Measurements from ENCODE around the gene ERMP1.
"Not testable (repeated sequence)": the region's sequence is repeated elsewhere in the genome, so short reads cannot be mapped to it uniquely, and the experiment has no call there.

The ERMP1 gene

DNA sequence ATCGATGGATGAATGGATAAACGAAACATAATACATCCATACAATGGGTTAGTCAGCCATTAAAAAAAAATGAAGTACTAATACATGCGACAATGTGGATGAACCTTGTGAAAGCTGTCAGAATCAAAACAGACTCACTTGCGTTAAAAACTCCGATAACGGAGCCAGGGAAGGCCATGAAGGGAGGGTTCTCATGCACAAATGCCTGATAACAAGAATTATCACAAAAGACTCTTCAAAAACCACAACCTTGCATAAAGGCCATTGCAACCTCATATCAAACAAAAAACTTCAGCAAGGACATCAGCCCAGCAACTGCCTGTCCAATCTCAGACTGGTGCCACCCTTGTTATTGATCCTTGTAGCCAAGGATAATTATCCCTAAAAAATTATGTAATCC lies 13.7 kb downstream of the ERMP1 start:
- DNase-seq = no peak

DNA sequence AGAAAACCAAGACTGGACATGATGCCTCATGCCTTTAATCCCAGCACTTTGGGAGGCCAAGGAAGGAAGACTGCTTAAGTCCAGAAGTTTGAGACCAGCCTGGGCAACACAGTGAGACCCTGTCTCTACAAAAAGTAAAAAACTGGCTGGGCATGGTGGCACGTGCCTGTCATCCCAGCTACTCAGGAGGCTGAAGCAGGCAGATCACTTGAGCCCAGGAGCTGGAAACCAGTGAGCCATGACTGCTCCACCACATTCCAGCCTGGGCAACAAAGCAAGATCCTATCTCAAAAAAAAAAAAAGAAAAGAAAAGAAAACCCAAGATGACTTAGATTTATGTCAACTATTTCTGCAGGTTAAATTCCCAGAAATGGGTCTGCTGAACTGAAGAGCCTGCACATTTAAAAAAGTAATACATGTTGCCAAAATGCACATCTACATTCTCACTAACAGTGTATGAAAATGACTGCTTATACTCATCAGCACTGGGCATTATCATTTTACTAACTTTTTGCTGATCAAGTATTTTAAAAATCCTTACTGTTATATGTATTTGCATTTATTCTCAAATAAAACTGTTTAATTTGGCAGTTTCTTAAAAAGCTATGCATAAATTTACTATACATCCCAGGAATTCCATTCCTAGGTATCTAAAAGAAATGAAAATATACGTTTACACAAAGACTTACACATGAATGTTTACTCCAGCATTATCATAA lies 14.3 kb downstream of the ERMP1 start:
- DNase-seq = no peak

- DNase-seq = no peak
Measured at GRCh38 chr9:5817862-5818261, 15.1 kb downstream of the ERMP1 start.

GRCh38 chr9:5815461-5815860 lies 17.5 kb downstream of the ERMP1 start:
- no peak for DNase-seq

DNA sequence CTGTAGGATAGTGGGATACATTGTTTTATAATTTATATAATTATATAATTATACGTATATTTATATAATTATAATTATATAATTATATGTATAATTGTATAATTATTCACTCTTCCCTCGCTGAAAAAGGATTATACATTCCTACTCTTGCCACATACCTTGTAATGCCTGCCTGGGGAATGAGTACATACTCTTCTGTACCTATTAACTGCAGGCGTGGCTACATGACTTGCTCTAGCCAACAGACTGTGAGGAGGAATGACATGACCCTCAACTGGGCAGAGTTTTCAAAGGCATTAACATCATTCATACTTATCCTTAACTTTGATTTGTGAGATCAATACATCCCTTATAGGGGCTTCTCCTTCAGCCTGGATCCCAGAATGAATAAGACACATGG lies 19.1 kb downstream of the ERMP1 start:
- no peak for DNase-seq

DNA sequence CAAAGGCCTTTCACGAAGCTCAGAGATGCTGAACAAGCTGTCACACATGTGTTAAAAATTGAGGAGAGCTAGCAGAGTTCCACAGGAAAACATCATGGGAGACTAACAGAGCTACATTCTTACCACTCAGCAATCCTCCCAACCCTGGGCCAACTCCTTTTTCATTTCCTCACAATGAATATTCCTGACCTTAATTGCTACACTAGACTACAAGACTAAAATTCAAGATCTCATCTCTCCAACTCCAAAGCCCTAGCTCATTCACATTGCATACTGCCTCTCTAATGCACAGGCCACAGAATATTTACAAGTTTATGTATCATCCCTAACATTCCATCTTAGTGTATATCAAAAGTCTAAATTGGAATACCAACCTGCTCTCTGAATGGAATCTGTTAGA lies 21.2 kb downstream of the ERMP1 start:
- no peak for DNase-seq

GRCh38 chr9:5805478-5805877 lies 27.4 kb downstream of the ERMP1 start:
- no peak for DNase-seq

DNA sequence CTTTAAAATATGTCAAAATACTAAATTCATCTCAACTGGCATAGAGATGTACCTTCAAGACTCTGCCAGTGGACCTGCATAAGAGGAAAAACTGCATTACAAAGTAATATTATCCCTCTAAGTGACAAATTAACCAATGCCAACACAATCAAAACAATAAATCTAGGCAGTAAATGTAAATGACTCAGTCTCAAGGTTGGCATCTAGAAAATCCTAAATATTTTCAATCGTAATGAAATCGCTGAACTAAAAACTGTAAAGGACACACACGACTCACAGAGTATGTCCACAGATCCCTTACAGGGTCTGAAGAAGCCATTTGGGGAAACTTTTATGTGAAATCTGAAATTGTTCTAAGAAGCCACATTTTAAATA lies 31.2 kb downstream of the ERMP1 start:
- no peak for DNase-seq

DNA sequence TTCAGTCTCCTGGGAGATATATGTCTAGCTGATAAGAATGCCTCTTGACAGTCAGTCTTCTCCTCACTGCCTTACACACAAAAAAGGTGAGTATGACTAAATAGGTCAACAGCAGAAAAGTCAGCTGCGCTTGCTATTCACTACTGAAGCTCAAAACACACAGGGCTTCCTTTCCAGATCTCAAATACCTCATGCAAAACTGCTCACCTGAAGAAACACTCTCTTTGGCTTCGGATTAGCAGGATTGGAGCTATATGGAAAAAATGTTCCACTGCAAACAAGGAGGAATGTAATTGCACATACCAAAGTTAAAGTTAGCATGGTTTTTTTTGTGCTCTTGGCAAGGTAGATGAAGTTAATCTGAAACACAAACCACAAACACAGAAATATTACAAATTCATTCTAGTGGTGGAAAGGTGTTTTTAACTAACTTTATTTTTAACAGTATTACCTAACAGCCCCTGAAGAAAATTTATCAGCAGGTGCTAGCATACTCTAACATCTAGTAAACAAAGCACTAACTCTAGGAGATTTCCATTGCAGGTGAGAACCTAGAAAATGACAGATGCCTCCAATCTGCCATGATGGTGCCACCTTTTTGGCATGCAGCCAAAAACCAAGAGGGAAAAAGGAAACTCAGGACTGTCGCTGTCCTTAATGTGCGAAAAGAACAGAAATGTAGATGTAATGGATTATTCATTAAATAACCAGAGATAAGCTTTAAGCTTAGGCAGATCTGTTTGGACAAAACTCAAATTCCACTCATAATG lies 31.8 kb downstream of the ERMP1 start:
- DNase-seq = no peak

DNA sequence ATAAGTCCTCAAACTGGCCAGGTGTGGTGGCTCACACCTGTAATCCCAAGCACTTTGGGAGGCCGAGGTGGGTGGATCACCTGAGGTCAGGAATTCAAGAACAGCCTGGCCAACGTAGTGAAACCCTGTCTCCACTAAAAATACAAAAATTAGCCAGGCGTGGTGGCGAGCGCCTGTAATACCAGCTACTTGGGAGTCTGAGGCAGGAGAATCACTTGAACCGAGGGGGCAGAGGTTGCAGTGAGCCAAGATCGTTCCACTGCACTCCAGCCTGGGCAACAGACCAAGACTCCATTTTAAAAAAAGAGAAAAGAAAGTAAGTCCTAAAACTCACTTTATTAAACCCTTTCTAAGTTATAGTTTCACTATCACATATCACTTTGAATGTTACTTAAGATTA lies 32.5 kb downstream of the ERMP1 start:
- DNase-seq = not testable (repeated sequence)

GRCh38 chr9:5799314-5799713 lies 33.6 kb downstream of the ERMP1 start:
- DNase-seq = no peak

DNA sequence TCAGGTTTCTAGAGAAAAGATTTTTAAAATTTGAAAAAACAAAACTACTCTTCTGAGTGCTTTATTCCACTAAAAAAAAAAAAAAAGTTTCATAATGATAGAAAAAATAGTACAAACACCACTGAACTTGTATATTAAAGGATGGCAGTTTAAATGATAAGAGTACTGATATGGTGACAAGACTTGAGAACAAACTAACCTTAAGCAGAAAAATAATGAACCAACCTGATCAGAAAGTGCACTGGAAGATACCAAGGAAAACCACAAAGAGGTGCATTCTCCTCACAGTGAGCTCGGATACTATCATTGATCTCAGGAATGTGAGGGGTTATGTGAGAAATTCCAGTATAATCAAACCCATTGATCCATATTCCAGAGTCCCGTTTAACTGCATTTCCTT lies 34.3 kb downstream of the ERMP1 start:
- DNase-seq = no peak

- no peak for DNase-seq
Measured at GRCh38 chr9:5796298-5796697, 36.6 kb downstream of the ERMP1 start.

- DNase-seq = no peak
Measured at GRCh38 chr9:5793812-5794211, 39.1 kb downstream of the ERMP1 start.

GRCh38 chr9:5791870-5792269 lies 41.0 kb downstream of the ERMP1 start:
- no peak for DNase-seq

DNA sequence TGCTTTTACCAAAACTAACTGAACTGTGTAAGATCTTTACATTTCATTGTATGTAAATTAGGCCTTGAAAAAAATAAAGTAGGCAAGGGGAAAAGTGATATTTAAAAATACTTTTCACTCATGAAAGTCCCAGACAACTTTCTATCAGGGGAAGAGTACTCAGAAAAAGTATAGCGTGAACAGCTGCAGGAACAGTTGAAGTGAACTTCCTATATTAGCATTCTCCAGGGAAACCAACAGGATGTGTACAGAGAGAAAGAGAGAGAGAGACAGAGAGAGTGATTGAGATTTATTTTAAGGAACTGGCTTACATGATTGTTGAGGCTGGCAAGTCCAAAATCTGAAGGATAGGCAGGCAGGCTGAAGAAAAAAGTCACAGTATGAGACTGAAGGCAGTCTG lies 42.0 kb downstream of the ERMP1 start:
- DNase-seq = no peak

GRCh38 chr9:5789489-5789888 lies 43.4 kb downstream of the ERMP1 start:
- no peak for DNase-seq

DNA sequence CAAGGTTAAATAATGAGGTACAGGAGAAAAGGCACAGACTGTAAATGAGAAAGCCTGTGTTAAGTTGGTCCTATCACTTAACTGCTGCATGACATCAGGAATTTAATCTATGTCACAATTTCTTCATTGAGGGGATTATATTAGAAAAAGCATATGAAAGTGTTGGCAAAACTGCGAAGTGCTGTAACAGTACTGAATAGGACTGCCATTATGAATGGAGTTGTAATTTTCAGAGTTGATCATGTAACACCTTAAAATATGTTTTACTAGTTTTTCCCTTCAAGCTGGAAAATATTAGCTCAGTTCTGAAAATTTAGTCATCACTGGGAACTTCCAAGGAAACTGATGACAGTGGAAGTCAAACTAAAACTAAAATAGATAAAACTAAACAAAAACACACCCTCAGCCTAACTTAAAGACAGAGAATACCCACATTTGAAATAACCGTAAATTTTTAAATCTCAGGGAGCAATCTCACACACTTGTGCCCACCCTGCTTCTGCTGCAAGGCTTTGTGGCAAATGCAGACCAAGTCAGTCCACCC lies 45.1 kb downstream of the ERMP1 start:
- DNase-seq = no peak

GRCh38 chr9:5787220-5787619 lies 45.7 kb downstream of the ERMP1 start:
- no peak for DNase-seq

GRCh38 chr9:5786370-5787127 lies 46.4 kb downstream of the ERMP1 start:
- no peak for DNase-seq

DNA sequence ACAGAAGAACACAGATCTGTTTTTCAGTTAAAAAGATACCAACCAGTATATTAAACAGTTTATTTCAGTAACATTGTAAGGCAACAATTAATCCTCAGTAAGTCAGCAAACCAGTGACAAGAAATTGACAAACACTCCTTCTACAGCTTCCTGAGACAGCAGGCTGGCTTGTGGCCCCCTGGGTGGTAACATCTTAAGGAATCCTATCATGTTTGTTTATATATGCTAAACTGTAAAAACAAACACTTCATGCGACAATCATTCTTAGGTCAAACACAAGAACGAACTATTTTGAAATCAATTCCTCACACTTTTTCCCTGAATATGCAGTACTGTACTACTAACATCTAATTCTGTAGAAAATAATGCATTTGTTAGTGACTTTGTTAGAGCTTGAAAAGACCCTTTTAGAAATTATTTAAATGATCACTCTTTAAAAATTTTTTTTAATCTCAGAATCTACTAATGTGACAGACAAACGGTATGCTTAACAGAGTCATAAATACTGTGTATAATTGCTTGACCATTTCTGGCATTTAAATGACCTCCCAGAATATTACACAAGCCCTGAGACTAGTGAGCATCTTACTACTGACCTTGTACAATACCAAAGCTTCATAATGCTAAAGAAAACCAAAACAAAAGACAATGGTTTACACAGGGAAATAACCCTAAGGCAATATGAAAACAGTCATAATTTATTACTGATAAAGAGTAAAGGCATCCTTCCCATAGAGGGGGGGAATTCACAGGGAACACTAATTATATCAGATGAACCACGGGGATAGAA lies 48.2 kb downstream of the ERMP1 start:
- DNase-seq = no peak

DNA sequence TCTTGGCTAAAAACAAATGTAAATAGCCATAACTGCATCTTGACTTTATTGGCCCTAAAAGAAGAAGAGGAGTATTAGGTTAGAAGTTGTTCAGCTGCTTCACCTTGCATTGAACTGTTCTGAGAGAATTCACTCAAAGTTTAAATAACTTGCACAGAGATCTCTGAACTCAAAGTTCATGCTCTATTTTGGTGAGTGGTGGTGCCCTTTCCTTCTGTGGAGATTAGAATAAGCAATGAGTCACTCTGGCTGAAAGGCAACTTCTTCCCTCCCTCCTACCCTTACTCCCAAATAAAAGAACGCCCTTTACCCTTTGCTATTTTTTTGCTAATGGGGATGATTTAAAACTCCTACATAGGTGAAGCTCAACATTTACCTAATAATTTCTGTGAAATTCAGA lies 48.9 kb downstream of the ERMP1 start:
- DNase-seq = no peak

DNA sequence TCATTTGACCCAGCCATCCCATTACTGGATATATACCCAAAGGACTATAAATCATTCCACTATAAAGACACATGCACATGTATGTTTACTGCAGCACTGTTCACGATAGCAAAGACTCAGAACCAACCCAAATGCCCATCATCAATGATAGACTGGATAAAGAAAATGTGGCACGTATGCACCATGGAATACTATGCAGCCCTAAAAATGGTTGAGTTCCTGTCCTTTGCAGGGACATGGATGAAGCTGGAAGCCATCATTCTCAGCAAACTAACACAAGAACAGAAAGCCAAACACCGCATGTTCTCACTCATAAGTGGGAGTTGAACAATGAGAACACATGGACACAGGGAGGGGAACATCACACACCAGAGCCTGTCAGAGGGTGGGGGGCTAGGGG lies 49.5 kb downstream of the ERMP1 start:
- DNase-seq = not testable (repeated sequence)

Measured in T1000 (cell line).